ENCODE results near the gene KMT2C.
"Not testable (repeated sequence)": the region's sequence is repeated elsewhere in the genome, so short reads cannot be mapped to it uniquely, and the experiment has no call there.

KMT2C gene

DNA sequence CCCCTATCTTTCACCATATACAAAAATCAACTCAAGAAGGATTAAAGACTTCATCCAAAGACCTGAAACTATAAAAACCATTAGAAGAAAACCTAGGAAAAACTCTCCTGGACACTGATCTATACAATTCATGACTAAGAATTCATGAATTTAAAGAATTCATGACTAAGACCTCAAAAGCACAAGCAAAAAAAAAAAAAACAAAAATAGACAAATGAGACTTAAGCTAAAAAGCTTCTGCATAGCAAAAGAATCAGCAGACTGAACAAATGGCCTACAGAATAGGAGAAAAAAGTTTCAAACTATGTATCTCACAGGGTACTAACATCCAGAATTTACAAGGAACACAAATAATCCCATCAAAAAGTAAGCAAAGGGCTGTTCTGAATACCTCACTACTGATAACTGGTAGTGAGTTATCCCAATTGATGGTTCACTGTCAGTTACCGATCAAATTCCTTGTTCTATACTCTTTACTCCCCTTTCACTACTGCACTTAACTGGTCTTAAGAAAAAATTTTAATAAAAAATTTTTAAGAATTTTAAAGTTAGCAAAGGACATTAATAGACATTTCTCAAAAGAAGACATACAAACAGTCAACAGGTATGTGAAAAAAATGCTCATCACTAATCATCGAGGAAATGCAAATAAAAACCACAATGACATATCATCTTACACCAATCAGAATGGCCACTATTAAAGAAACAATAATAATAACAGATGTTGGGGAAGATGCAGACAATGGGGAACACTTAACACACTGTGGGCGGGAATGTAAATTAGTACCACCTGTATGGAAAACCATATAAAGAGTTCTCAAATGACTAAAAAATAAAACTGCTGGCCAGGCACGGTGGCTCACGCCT, 33.2 kb downstream of the KMT2C start:
- no peak for DNase-seq (ENCODE audit: low spot score)

DNA sequence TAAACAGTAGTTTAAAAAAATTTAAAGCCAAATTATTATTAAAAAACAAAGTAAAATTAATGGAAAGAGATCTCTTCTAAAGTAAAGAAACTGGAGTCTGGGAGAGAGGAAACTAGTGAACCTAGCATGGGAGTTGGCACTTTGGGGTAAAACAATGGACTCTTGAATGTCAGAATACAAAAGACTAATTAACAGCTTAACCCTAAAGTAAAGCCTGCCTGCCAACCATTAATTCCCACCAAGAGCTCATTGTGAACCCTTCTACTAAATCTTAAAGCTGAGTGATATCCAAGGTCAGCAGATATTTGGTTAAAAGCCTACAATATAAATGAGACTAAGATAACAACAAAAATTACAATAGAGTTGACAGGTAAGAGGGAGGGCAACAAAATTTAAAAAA, 36.5 kb downstream of the KMT2C start:
- no peak for DNase-seq (ENCODE audit: low spot score)

DNA sequence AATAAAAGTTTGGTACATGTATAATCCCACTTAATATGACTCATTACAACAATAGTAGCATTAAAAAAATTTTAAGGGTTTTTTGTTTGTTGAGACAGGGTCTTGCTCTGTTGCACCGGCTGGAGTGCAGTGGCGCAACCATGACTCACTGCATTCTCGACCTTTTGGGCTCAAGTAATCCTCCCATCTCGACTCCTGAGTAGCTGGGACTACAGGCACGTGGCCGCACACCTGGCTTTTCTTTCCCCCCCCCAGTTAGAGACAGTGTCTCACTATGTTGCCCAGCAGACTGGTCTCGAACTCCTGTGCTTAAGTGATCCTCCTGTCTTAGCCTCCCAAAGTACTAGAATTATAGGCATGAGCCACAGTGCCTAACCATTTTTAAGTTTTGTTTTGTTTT, 40.7 kb downstream of the KMT2C start:
- no peak for DNase-seq (ENCODE audit: low spot score)

DNA sequence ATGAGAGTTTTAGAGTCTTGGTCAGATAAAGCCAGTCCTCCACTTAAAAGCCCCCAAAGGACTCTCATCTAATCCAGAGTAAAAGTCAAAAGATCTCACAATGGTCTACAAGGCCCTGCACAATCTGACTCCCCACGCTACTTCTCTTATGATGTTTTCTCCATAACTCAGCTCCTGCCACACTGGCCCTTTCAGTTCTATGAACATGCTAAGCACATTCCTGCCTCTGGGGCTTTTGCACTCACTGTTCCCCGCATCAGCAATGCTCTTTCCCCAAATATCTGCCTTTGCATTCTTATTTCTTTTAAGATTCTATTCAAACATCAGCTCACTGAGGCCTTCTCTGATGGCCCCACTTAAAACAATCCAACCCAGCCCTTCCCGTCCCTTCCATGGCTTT, 41.6 kb downstream of the KMT2C start:
- DNase-seq (ENCODE audit: low spot score): not testable (repeated sequence)

DNA sequence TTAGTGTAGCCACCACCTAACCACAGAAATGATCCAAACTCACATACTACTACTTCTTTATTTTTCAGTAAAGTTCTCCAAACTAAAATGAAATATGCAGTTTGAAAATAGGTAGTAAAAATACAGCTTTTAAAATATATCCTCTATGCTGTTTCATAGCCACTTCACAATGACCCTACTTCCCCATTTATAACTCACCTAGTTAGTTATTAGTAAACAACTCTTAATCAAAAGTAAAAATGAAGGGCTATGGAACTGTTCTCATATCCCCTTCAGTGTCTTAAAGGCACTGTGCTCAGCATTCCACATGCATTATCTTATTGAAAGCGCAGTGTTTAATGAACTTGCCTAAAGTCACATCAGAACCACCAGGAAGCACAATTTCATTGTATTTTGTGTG, 43.5 kb downstream of the KMT2C start:
- DNase-seq (ENCODE audit: low spot score): no peak

DNA sequence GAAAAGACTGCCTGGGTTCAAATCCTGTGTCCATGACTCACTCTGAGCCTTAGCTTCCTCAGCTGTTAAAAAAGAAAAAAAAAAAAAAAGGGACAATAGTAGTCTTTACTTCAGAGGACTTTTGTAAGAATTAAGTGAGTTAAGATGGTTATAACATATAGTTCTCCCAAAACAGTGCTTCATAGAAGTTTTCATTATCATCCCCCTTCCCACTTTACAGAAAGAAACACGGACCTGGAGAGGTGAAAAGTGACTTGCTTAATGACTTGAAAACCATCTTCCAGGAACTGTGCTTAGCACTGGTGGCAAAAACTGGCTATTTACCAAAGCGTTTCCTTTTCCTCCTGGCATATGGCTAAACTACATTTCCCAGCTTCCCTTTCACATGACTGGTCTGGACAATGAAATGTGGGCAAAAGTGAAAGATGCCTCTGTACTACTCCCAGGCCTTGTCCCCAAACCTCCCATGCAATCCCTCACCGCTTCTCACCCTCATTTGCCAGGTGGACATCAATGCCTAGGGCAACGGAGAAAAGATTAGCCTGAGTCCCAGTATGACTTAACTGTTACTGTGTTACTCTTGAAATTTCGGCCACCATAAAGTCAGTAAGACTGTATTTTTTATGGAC, 49.6 kb downstream of the KMT2C start:
- DNase-seq (ENCODE audit: low spot score): not testable (repeated sequence)

DNA sequence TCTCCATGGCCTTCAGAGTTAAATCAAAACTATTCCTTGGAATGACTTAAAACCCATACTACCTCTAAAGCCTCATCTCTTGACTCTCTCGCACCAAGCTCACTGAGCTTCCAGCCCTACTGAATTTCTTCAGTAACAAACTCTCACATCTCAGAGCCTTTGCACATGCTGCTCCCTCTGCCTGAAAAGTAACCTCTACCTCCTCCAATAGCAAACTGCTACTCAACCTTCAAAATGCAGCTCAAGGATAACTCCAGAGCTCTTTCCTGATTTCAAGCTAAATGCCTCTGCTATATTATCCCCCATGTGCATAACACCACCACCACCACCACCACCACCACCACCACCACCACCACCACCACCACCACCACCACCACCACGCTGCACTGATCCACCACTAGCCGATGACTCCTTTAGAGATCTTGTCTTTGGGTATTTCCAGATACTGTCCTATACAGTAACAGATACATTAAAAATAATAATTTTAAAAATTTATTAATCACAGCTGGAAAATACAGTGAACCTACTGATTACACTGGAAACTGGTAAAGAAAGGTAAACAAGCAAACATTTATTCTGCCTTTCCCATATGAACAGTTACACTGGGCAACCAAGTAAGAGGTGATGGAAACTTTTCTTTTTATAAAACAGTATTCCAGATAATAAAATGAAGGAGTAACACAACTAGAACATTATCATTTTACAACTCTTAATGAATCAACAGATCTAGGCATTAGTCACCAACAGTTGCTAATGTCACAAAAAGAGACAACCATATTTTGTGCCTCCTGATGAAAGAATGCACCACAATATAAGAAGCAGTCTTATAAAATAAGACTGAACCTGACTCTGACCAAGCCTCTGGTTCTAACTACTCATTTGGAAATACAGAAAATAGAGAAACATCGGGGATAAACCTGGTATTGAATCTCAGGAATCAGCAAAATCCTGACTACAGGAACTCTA, 51.3 kb downstream of the KMT2C start:
- DNase-seq (ENCODE audit: low spot score): not testable (repeated sequence)

DNA sequence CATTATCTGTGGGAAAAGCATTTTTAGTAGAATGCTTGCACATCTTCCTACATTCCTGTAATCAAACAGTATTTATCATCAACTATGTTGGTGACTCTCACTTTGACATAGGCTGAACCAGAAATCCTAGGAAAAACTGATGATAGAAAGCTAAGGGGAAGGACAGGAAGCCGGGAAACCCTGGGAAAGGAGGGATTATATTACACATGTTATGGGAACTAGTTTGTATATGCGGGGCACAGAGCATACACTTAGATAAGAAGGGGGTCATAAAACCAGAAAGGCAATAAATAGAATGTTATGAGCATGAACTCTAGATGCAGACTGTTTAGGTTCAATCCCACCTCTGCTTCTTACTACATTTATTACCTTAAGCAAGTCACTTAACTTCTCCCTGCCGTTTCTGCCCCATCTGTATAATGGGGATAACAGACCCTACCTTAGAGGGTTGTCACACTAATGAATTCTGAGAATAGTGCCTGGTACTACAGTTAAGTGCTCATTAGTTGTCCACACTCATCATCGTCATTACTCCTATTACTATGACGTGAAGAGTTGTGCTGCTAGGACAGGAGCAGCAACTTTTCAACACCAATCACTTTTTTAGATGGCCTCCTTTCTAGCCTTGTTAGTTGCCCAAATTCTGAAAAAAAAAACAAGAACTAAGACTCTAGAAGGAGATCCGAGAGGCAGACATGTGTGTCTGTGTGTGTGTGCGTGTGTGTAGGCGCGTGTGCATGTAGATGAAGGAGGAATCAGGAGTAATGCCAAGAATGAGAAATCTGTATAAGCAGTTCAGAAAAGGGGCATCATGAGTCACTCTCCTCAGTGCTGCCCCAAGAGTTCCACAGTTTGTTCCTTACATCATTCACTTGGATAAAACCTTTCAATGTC, 52.2 kb downstream of the KMT2C start:
- no peak for DNase-seq (ENCODE audit: low spot score)

DNA sequence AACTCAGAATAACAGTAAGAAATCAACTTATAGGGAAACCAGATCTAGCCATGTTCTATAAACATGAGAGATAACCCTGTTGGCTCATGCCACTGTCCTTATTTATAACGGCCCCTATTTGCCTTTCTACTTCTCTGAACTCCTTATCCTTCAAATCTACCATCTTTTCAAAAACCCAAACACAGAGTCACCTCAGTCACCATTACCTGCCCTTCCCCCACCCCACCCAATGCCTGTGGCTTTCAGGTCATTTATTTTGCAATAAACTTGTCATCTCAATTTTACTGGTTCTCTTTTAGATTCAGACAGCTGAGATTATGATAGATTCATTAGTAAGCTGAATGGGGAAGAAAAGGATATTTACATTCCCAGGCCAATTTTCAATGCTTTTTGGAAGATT, 53.6 kb downstream of the KMT2C start:
- no peak for DNase-seq (ENCODE audit: low spot score)

DNA sequence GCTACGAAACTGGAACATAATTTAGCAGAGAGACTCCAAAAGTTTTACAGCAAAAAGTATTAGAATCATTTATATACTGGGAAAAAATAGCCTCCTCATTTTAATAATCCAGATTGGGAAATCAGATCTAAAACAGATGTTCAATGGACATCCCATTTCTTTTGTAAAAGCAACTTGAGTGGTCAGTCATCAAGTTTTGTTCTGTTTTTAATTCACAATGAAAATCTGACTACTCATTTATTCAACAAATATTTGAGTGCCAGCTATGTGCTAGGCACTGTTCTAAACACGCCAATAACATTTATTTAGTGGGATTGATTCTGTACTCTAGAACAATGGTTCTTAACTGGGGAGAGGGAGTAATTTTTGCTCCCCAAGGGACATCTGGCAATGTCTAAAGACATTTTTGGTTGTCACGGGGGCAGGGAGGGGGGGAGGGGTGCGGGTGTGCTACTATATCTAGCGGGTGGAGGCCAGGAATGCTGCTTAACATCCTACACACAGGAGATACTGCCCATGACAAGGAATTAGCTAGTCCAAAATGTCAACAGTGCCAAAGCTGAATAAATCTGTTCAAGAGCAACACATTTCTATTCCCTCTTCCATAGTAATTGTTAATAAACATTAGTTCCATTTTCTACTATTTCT, 54.7 kb downstream of the KMT2C start:
- not testable (repeated sequence) for DNase-seq (ENCODE audit: low spot score)

DNA sequence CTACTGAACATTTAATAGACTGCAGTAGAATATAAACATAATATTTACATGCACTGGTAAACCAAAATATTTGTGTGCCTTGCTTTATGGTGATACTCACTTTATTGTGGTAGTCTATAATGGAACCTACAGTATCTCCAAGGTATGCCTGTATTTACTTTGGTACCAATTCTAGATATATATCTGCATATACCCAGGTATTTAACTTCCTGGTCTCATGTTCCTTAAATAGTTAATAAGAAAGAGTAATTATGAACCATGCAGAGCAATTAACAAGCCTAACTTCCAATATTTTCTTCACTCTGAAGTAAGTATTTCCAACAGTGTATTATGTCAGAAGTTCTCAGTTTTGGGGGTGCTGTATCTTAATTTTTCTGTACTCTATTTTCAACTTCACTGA, 57.3 kb downstream of the KMT2C start:
- DNase-seq (ENCODE audit: low spot score): not testable (repeated sequence)

DNA sequence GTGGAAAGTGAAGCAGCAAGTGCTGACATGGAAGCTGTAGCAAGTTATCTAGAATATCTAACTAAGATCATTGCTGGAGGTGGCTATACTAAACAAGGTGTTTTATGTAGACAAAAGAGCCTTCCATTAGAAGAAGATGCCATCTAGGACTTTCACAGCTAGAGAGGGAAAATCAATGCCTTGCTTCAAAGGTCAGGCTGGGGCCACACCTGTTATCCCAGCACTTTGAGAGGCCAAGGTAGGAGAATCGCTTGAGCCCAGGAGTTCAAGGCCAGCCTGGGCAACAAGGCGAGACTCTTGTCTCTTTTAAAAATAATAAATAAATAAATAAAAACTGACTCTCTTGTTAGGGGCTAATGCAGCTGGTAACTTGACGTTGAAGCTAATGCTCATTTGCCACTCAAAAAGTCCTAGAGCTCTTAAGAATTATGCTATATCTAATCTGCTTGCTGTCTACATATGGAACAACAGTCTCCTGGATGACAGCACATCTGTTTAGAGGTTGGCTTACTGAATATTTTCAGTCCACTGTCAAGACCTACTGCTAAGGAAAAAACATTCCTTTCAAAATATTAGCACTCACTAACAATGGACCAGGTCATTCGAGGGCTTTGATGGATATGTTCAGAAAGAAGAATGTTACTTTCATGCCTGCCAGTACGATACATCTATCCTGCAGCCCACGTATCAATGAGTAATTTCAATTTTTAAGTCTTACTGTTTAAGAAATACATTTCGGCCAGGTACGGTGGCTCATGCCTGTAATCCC, 58.9 kb downstream of the KMT2C start:
- DNase-seq (ENCODE audit: low spot score): not testable (repeated sequence)

DNA sequence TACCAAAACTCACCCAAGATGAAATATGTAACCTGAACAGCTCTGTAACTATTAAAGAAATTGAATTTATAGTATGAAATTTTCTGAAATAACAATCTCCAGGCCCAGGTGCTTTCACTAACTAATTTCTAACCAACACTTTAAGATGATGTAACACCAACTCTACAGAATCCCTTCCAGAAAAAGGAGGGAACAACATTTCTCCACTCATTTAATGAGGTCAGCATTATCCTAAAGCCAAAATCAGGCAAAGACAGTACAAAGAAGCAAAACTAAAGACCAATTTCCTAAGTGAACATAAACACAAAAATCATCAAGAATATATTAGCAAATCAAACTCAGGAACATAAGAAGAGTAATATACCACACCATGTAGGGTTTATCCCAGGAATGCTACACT, 65.5 kb downstream of the KMT2C start:
- DNase-seq (ENCODE audit: low spot score): no peak

DNA sequence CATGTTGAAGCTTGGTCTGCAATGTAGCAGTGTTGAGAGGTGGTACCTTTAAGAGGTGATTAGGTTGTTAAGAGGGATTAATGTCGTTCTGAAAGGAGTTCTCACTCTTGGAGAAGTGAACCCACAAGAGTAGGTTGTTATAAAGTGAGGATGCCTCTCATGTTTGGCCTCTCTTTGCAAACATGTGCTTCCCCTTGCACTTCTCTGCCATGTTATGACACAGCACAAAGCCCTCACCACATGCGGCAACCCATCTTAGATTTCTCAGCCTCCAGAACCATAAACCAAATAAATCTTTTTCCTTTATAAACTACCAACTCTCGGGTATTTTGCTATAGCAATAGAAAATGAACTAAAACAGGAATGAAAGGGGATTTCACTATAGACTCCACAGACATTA, 66.3 kb downstream of the KMT2C start:
- no peak for DNase-seq (ENCODE audit: low spot score)

DNA sequence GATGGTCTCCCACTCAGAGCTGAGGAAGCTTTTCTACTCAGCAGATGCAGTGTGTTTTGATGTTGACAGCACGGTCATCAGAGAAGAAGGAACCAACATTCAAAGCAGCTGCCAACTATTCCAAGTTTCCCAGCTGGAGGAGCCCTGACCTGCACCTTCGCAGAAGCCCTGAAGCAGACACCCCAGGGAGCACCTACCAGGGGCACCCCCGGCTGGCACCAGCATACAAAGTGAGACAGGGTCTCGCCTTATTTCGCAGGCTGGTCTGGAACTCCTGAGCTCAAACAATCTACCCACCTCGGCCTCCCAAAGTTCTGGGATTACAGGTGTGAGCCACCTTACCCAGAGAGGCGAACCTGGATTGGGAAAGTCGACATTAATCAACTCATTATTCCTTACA, 68.6 kb downstream of the KMT2C start:
- no peak for DNase-seq (ENCODE audit: low spot score)

DNA sequence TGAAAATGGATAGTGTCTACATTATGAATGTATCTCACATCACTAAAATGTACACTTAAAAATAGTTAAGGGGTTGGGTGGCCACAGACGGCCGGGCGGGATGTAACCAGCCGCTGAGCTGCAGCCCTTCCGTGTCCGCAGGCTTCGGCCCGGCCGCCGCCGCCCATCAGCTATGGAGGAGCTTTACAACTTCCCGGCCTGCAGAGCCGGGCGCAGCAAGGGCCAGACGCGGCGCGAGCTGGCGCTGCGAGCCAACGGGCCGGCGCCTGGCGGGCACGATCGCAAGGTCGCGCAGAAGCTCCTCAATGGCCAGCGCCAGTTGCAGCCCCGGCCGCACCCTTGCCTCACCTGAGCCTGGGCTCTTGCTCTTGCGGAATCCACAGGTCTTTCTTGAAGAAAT, 69.1 kb downstream of the KMT2C start:
- no peak for DNase-seq (ENCODE audit: low spot score)

DNA sequence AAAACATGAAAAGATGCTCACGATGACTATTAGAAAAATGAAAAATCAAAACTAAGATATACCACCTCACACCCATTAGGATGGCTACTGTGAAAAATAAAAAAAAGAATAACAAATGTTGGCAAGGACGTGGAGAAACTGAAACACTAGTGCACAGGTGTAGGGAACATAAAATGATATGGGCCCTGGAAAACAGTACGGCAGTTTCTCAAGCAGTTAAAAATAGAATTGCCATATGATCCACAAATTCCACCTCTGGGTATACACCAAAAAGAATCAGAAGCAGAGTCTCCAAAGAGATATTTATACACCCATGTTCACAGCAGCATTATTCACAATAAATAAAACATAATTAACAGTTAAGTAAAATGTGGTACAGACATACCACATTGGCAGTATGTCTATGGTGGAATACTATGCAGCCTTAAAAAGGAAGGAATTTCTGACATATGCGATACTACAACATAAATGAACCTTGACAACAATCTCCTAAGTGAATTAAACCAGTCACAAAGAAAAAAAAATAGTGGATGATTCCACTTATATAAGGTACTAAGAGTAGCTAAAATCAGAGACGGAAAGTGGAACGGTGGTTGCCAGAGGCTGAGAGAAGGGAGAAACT, 69.7 kb downstream of the KMT2C start:
- no peak for DNase-seq (ENCODE audit: low spot score)

DNA sequence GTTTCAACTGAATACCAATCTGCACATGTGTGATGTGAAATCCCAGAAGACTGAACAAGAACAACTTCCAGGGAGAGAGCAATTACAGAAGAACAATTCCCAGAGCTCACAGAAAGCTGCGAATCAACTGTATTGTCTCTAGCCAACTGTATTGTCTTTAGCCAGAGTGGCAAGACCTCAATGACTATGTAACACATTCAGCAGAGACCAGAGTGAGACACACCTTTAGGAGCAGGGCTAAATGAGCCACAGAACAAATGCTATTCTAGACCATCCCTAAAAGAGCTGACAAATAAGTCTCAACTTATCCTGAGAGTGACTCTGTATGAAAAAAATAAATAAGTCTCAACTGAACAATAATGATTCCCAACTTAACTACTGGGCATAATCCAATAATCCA, 72.0 kb downstream of the KMT2C start:
- DNase-seq (ENCODE audit: low spot score): no peak

DNA sequence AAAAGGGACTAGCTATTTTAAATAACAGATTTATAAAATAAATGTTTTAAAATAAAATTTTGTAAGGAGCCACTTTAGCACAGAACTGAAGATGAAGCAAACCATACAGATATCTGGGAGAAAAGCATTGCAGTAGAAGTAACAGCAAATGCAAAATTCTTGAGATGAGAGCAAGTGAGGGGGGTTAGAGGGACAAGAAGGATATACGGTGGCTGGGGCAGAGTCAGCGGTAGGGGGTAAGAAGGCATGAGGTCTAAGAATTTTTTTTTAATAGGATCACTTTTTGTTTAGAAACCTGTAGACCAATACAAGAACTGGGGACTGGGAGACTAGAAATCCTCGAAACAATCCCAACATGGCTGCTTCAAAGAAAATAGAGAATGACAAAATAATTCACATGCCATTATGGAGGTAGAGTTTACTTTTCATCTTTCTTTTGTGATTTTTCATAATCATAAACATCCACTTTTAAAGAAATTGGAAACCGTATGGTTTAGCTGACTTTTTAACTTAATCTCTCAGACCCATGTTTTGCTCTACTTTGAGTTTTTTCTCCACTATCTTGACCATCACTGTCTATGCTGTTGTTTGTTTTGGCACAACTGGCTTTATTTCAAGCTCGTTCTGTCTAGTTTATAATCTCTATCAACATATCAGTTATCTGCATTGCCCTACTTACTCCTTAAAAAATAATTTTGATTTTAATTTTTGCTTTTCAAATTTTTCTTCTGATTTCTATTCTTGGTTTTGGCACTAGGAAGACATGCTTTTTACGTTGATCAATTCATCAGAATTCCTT, 73.5 kb downstream of the KMT2C start:
- DNase-seq (ENCODE audit: low spot score): no peak

All from germinal center (tissue), 1 donor.